ENCODE results near the gene NXN.
"Not testable (repeated sequence)": the region's sequence is repeated elsewhere in the genome, so short reads cannot be mapped to it uniquely, and the experiment has no call there.

NXN gene

DNA sequence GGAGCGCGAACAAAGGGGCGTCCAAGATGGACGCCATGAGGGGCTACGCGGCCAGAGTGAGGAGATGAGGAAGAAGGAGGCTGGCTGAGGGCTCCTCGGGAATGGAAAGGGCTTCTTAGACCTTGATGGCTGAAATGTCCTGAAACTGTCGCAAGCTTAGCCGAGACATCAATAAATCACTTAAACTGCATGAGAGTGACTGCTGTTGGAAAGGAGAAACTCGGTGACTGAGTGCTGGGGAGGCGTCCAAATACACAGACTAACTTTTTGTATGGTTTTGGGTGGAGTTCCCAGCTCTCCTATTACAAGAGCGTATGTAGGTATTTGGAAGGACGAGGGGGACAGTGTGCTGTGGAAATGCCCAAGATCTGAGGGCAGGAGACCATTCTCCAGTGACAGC is 226.2 kb downstream of the NXN start:
- H3K4me3 ChIP-seq (replicated peaks; ENCODE audit: low read depth, low read length) = no peak overlapping the region
- DNase-seq (ENCODE audit: low read depth) = no peak
- TF ChIP-seq, protein P1, sequence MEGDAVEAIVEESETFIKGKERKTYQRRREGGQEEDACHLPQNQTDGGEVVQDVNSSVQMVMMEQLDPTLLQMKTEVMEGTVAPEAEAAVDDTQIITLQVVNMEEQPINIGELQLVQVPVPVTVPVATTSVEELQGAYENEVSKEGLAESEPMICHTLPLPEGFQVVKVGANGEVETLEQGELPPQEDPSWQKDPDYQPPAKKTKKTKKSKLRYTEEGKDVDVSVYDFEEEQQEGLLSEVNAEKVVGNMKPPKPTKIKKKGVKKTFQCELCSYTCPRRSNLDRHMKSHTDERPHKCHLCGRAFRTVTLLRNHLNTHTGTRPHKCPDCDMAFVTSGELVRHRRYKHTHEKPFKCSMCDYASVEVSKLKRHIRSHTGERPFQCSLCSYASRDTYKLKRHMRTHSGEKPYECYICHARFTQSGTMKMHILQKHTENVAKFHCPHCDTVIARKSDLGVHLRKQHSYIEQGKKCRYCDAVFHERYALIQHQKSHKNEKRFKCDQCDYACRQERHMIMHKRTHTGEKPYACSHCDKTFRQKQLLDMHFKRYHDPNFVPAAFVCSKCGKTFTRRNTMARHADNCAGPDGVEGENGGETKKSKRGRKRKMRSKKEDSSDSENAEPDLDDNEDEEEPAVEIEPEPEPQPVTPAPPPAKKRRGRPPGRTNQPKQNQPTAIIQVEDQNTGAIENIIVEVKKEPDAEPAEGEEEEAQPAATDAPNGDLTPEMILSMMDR (IDR thresholded peaks at IDR 0.05; ENCODE audit: low read length, missing control alignments) = no peak

DNA sequence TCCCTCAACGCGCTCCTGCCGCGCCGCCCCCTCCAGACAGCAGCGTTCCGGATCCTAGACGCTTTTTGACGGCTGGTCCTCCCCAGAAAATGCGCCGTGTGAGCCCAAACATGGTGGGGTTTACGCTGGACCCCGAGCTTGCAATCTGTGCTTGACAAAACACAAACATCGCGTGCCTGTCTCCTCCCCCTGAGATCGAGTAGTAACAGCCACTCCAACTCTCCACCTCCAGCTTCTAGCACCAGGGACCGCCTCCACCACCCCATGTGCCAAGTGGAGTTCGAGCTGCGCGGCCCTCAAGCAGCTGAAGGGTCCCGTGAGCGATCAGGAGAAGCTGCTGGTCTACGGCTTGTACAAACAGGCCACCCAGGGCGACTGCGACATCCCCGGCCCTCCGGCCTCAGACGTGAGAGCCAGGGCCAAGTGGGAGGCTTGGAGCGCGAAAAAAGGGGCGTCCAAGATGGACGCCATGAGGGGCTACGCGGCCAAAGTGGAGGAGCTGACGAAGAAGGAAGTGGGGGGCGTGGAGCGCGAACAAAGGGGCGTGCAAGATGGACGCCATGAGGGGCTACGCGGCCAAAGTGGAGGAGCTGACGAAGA is 226.9 kb downstream of the NXN start:
- DNase-seq (ENCODE audit: low read depth) = peak; percentile 80
- peak overlapping the region; percentile 72 for H3K4me3 ChIP-seq (replicated peaks; ENCODE audit: low read depth, low read length)
- TF ChIP-seq, protein P1 (IDR thresholded peaks at IDR 0.05; ENCODE audit: low read length, missing control alignments) = no peak

DNA sequence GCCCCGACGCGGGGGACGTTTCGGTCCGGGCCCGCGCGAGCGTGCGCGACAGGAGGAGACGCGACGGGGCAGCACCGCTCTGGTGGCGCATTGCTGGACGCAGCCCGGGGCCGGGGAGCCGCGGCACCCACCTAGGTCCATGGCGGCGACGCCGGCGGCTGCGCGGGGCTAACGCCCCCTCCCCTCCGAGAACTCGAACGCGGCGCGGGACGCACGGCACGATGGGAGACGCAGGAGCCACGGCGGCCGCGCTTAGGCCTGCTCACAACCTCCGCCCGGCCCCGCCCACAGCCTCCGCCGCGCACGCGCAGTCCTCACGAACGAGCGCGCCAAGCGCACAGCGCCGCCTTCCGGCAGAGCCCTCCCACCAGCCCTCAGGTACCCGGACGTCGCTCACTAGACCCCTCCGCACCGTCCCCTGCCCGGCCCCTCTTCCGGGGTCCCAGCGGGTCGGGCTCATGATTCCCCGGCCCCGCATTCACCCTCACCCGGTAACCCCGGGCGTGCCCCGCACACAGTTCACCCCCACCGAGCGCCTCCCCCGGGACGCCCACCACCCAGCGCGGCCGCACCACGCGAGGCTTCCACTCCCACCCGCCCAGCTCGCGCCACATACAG is 227.5 kb downstream of the NXN start, which contains the start of gene GEMIN4:
TSS of gene GEMIN4 (minus strand) at position 263 of the 618 bp plus-strand sequence. CDS start at position 141, 122 bp downstream.
- H3K4me3 ChIP-seq (replicated peaks; ENCODE audit: low read depth, low read length) = peak within 1 kb of the TSS; percentile 72
- TF ChIP-seq, protein P1 (IDR thresholded peaks at IDR 0.05; ENCODE audit: low read length, missing control alignments) = peak; percentile 71
- DNase-seq (ENCODE audit: low read depth) = peak; percentile 89

DNA sequence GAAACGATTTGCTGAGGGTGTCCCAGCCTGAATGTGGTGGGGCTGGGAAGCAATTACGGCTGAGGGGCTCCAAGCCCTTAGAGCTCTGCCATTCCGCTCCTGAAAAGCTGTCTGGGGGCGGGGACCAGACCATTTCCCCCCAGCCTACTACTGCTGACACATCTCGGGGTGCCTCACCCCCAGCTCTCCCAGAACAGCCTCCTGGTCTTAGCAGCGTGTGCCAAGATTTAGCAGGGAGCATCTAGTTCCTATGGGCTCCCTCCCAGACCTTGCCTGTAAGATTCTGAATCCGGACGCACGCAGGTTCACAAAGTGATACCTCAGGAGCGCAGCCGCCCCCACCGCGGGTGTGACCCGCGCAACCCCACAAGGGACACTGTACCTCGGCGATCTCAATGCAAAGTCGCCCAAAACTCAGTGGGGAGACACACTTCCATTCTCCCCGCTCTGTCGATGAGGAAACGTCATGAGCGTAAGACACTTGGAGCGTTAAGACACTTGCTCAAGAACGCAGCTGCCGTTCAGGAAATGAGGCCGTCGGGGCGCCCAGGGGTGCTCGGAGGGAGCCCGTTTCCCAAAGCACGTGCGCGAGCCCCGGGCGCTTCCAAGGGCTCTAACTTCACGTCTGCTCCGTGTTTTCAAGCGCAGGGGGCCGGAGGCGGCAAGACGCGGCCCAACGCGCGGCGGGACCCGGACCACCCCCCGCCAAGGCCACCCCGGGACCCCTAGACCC is 228.1 kb downstream of the NXN start:
- TF ChIP-seq, protein P1 (IDR thresholded peaks at IDR 0.05; ENCODE audit: low read length, missing control alignments) = no peak
- peak; percentile 47 for DNase-seq (ENCODE audit: low read depth)
- peak overlapping the region; percentile 72 for H3K4me3 ChIP-seq (replicated peaks; ENCODE audit: low read depth, low read length)

DNA sequence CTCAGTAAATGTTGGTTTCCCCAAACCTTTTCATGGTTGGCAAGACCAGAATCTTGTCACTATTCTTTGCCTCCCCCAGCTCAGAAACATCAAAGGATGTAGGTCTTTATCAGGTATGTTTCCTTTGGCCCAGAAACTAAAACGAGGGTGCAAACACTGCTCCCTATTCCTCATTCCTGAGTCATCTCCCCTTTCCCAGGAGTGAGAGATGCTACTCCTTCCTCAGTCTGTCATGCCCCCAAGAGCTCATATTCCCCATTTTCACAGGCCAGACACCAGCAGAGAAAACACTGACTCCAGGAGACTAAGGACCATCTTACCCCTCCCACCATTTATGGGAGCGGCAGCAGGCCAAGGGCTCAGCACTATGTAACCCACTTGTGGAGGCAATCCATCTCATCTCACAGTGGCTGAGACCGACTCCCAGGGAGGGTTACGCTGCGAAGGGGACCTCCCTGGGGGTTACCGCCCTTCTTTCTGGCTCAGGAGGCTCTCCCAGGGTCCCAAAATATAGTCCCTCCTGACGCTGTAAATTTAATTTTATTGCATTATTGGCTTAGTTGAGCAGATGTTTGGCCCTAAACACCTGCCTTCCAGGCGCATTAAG is 229.0 kb downstream of the NXN start:
- TF ChIP-seq, protein P1 (IDR thresholded peaks at IDR 0.05; ENCODE audit: low read length, missing control alignments) = no peak
- H3K4me3 ChIP-seq (replicated peaks; ENCODE audit: low read depth, low read length) = peak overlapping the region; percentile 72
- DNase-seq (ENCODE audit: low read depth) = no peak

DNA sequence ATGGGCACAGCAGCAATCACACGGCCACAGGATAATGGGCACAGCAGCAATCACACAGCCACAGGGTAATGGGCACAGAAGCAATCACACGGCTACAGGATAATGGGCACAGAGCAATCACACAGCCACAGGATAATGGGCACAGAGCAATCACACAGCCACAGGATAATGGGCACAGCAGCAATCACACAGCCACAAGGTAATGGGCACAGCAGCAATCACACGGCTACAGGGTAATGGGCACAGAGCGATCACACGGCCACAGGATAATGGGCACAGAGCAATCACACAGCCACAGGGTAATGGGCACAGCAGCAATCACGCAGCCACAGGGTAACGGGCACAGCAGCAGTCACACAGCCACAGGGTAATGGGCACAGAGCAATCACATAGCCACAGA is 230.2 kb downstream of the NXN start:
- DNase-seq (ENCODE audit: low read depth); H3K4me3 ChIP-seq (replicated peaks; ENCODE audit: low read depth, low read length): not testable (repeated sequence)
